ENCODE data around the gene PCDHGA3. TPM values are rescaled to one million over a fixed set of nuclear protein-coding genes. Genes with fewer than 3 reads are reported as not detected.

Gene PCDHGA3
- total RNA-seq, 1 experiment from 2014 or later = 1.3 TPM

DNA sequence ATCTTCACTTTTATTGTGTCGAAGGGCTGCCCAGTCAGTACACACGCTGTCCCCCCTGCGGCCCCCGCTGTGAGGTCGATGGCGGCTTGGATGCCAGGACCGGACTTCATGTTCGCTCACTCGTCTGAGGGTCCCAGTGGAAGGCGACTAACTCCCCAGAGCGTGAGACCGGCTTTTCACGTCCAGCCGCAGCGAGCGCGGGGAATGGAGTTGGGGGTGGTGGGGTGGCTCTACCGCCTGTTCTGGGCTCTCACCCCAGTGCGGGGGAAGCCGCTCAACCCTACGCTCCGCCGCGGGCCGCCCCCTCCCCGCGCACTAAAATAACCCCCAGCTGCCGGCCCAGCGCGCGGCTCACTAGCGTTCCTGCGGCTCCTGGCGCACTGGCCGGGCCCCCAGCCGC, 39.9 kb upstream of the PCDHGA3 start, which contains the start of gene SLC25A2:
TSS of gene SLC25A2 (minus strand) at position 294 of the 400 bp plus-strand sequence. CDS start at position 110, 184 bp downstream.
- Mint-ChIP-seq H3K27ac (no peak within 1 kb of the TSS), H3K9me3 (peaks cover 8% of the 10 kb centered on the region), H3K27me3 (ENCODE audit: low read depth) (no peaks in the 10 kb centered on the region), H3K4me1 (no peaks in the 10 kb centered on the region), H3K4me3 (no peak within 1 kb of the TSS), H3K36me3 (no peaks in the 10 kb centered on the region; the same call in 1 of the 2 replicates)
- TF ChIP-seq, protein P1, sequence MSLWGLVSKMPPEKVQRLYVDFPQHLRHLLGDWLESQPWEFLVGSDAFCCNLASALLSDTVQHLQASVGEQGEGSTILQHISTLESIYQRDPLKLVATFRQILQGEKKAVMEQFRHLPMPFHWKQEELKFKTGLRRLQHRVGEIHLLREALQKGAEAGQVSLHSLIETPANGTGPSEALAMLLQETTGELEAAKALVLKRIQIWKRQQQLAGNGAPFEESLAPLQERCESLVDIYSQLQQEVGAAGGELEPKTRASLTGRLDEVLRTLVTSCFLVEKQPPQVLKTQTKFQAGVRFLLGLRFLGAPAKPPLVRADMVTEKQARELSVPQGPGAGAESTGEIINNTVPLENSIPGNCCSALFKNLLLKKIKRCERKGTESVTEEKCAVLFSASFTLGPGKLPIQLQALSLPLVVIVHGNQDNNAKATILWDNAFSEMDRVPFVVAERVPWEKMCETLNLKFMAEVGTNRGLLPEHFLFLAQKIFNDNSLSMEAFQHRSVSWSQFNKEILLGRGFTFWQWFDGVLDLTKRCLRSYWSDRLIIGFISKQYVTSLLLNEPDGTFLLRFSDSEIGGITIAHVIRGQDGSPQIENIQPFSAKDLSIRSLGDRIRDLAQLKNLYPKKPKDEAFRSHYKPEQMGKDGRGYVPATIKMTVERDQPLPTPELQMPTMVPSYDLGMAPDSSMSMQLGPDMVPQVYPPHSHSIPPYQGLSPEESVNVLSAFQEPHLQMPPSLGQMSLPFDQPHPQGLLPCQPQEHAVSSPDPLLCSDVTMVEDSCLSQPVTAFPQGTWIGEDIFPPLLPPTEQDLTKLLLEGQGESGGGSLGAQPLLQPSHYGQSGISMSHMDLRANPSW (CRISPR knock-in tag; conservative IDR thresholded peaks at IDR 0.05; ENCODE audit: low read depth) = no peak
- TF ChIP-seq ZNF532 (CRISPR knock-in tag; IDR thresholded peaks at IDR 0.05; ENCODE audit: borderline replicate concordance) (no peak), KAT7 (CRISPR knock-in tag; IDR thresholded peaks at IDR 0.05; ENCODE audit: borderline replicate concordance) (no peak), HMGA2 (CRISPR knock-in tag; IDR thresholded peaks at IDR 0.05) (no peak), SMAD4 (CRISPR knock-in tag; IDR thresholded peaks at IDR 0.05) (no peak), NFE2L1 (CRISPR knock-in tag; IDR thresholded peaks at IDR 0.05) (no peak), ZNF281 (CRISPR knock-in tag; IDR thresholded peaks at IDR 0.05) (no peak), SP1 (CRISPR knock-in tag; conservative IDR thresholded peaks at IDR 0.05) (no peak), NR3C1 (CRISPR knock-in tag; conservative IDR thresholded peaks at IDR 0.05; ENCODE audit: low read depth) (no peak), ZNF219 (CRISPR knock-in tag; IDR thresholded peaks at IDR 0.05; ENCODE audit: borderline replicate concordance) (no peak), NFYB (CRISPR knock-in tag; conservative IDR thresholded peaks at IDR 0.05; ENCODE audit: low read depth) (no peak), ZSCAN18 (CRISPR knock-in tag; IDR thresholded peaks at IDR 0.05) (no peak), CTCF (IDR thresholded peaks at IDR 0.05) (no peak)
- TF ChIP-seq, protein P2, sequence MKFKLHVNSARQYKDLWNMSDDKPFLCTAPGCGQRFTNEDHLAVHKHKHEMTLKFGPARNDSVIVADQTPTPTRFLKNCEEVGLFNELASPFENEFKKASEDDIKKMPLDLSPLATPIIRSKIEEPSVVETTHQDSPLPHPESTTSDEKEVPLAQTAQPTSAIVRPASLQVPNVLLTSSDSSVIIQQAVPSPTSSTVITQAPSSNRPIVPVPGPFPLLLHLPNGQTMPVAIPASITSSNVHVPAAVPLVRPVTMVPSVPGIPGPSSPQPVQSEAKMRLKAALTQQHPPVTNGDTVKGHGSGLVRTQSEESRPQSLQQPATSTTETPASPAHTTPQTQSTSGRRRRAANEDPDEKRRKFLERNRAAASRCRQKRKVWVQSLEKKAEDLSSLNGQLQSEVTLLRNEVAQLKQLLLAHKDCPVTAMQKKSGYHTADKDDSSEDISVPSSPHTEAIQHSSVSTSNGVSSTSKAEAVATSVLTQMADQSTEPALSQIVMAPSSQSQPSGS (CRISPR knock-in tag; IDR thresholded peaks at IDR 0.05; ENCODE audit: borderline replicate concordance, low read depth) = no peak
- ChIA-PET POLR2A (interaction anchor here (0.7 kb wide), 1 partner anchor 121 kb away, joined by 3 read pairs; no protein-coding TSS in a partner anchor), CTCF (interaction anchor here (0.7 kb wide), 1 partner anchor 80 kb away, joined by 3 read pairs; the partner anchor contains the start of gene PCDHB14)
- no peak for ATAC-seq
- DNase-seq (ENCODE audit: low spot score) = no peak
